GM12892 (cell line): ENCODE data around the gene RGS9.

Experiments
- POLR2A ChIP-seq: IDR thresholded peaks from 2 replicates; pipeline ENCODE4 v1.6.1; 2011; ENCODE audit warnings: low read depth, low read length, control low read depth
- POLR2AphosphoS5 ChIP-seq: IDR thresholded peaks from 2 replicates; pipeline ENCODE4 v1.6.1; 2011; ENCODE audit warnings: low read depth, low read length, control low read depth
- TAF1 ChIP-seq: IDR thresholded peaks from 2 replicates; pipeline ENCODE4 v1.6.1; 2011; ENCODE audit warnings: low read depth, mild to moderate bottlenecking, control low read depth, low read length, borderline replicate concordance

DNA sequence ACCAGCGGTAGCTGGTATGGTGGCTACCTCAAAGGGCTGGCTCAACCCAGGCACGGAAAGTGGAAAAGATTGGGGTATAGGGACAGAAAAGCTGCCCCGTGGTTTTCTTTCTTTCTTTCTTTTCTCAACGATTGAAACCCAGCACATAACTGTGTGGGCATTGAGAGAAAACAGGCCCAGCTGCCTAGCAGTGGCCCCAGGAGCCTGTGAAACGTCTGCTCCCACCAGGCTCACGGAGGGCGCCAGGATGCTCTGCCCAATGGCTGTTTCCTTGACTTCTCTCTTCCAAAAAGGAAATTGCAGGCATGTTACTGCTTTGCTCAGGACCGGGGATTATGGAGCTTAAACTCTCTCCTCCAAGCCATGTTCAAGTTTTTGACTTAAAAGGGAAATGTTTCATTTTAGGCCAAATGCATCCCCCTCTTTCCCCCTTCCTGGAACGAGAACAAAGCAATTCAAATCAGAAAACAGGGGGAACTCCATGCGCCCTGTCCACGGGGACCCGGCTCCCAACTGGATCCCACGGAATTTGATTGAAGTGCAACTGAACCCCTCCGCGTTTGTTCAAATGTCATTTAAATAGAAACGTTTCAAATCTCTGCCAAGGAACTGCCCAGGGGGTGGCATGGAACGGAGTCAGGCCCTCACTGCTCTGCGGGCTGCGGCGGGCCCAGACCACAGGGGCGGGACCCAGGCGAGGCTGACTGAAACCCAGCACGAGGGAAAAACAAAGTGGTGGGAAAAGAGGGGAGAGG lies 133.5 kb downstream of the RGS9 start:
- TF ChIP-seq POLR2AphosphoS5 (no peak), POLR2A (no peak), TAF1 (no peak)
